Lower lobe of right lung (tissue), 2 donors: ENCODE data around the gene ZNF792. TPM values are rescaled to one million over a fixed set of nuclear protein-coding genes. Genes with fewer than 3 reads are reported as not detected.
"Not testable (repeated sequence)": the region's sequence is repeated elsewhere in the genome, so short reads cannot be mapped to it uniquely, and the experiment has no call there.

Source experiments
- ATAC-seq, 2 donors: fragments of 200-7000 bp; cut with Tn5 transposase; one replicate each; pipeline ENCODE4 v1.9.1; 2020 to 2022; ENCODE audit warnings: mild to moderate bottlenecking in 2 of 2, moderate library complexity in 2 of 2
- DNase-seq: peaks from one replicate; pipeline ENCODE4 v3.0.0-alpha.2; 2020
- H3K27ac ChIP-seq: fragments of 200-600 bp; one replicate; pipeline ENCODE4 v1.8.0; 2022
- H3K27me3 ChIP-seq: fragments of 200-600 bp; one replicate; pipeline ENCODE4 v1.8.0; 2022; ENCODE audit warnings: low read depth
- H3K36me3 ChIP-seq: fragments of 200-600 bp; one replicate; pipeline ENCODE4 v1.8.0; 2022; ENCODE audit warnings: mild to moderate bottlenecking
- H3K4me1 ChIP-seq: fragments of 200-600 bp; one replicate; pipeline ENCODE4 v1.8.0; 2022
- H3K4me3 ChIP-seq: fragments of 200-600 bp; one replicate; pipeline ENCODE4 v1.8.0; 2022; ENCODE audit warnings: mild to moderate bottlenecking
- H3K9me3 ChIP-seq: fragments of 200-600 bp; one replicate; pipeline ENCODE4 v1.8.0; 2022
- CTCF ChIP-seq: fragments of 200-600 bp; IDR thresholded peaks from one replicate; pipeline ENCODE4 v1.8.0; 2022; ENCODE audit warnings: antibody characterized with exemption, mild to moderate bottlenecking
- intact Hi-C: fragments of 100-400 bp; cut with DNase I; formaldehyde crosslinking; loops from one replicate; pipeline ENCODE4 v1.11.0; 2022
- total RNA-seq: library from RNA; stranded (reverse); fragmentation: NEBNext Ultra II Directional; extraction: Animal tissue kit (Norgen Biotek cat#: 25700); gene quantifications from one replicate; pipeline ENCODE4 v1.2.1, GENCODE V29; 2021
- donor health status: DM: no; HTN: yes; CAD: no; lungs with severe emphysema.

The ZNF792 gene
- total RNA-seq, 1 donor from 2014 or later = 12.1 TPM

- peak within 1 kb of the TSS; percentile 96 for H3K4me3 ChIP-seq
- peak; percentile 89 to 92 for ATAC-seq
- intact Hi-C loops = no loop called here
- H3K9me3 ChIP-seq = no peaks in the 10 kb centered on the region
- H3K36me3 ChIP-seq = no peaks in the 10 kb centered on the region
- DNase-seq = peak; percentile 83
- H3K4me1 ChIP-seq = peaks cover 88% of the 10 kb centered on the region
- TF ChIP-seq CTCF = no peak
- H3K27ac ChIP-seq = peak within 1 kb of the TSS; percentile 99
- H3K27me3 ChIP-seq = no peaks in the 10 kb centered on the region
Observed at GRCh38 chr19:34999498-35000337, 35.7 kb upstream of the ZNF792 start, which contains the start of gene GRAMD1A. Gene GRAMD1A (plus strand): TSS chr19:35000323. CDS start chr19:35000479, 156 bp downstream.

- peak overlapping the region; percentile 99 for H3K27ac ChIP-seq
- H3K4me3 ChIP-seq = peak overlapping the region; percentile 96
- H3K4me1 ChIP-seq = peaks cover 87% of the 10 kb centered on the region
- no peaks in the 10 kb centered on the region for H3K27me3 ChIP-seq
- H3K9me3 ChIP-seq = no peaks in the 10 kb centered on the region
- no peaks in the 10 kb centered on the region for H3K36me3 ChIP-seq
- ATAC-seq = peak in 1 of 2 donors; percentile 69
- intact Hi-C loops = no loop called here
- no peak for TF ChIP-seq CTCF
- peak; percentile 41 for DNase-seq
Observed at GRCh38 chr19:34998777-34999497, 34.9 kb upstream of the ZNF792 start.

GRCh38 chr19:34998224-34998623 is 34.2 kb upstream of the ZNF792 start:
- H3K4me1 ChIP-seq = peaks cover 80% of the 10 kb centered on the region

GRCh38 chr19:34997071-34997617 is 33.1 kb upstream of the ZNF792 start:
- no peak for TF ChIP-seq CTCF
- Histone ChIP-seq H3K27ac (peak overlapping the region; percentile 60), H3K9me3 (no peaks in the 10 kb centered on the region), H3K27me3 (no peaks in the 10 kb centered on the region), H3K4me1 (peaks cover 70% of the 10 kb centered on the region), H3K36me3 (no peaks in the 10 kb centered on the region), H3K4me3 (no peak overlapping the region)
- DNase-seq = peak; percentile 24
- intact Hi-C loops = no loop called here
- no peak for ATAC-seq

More at GRCh38 chr19:34998224-34998623, 34.2 kb upstream of the ZNF792 start:
- intact Hi-C loops, H3K4me3 ChIP-seq, H3K27me3 ChIP-seq, ATAC-seq, H3K36me3 ChIP-seq, H3K9me3 ChIP-seq: not testable (repeated sequence)
- DNase-seq = peak; percentile 20
- H3K27ac ChIP-seq = peak overlapping the region; percentile 60

GRCh38 chr19:34995551-34995950 is 31.5 kb upstream of the ZNF792 start:
- Histone ChIP-seq H3K27ac (peak overlapping the region; percentile 79), H3K9me3 (no peaks in the 10 kb centered on the region), H3K36me3 (no peaks in the 10 kb centered on the region), H3K4me1 (peaks cover 57% of the 10 kb centered on the region), H3K27me3 (no peaks in the 10 kb centered on the region), H3K4me3 (no peak overlapping the region)
- no peak for TF ChIP-seq CTCF
- ATAC-seq = no peak
- DNase-seq = peak; percentile 12
- intact Hi-C loops = no loop called here
